Liver (tissue), 3 donors: Measurements from ENCODE around the gene PCYOX1L.

Experiments used
- NR2F2 ChIP-seq: IDR thresholded peaks from 2 replicates; pipeline ENCODE4 v1.6.1; 2016; ENCODE audit warnings: antibody characterized with exemption
- RAD21 ChIP-seq, 2 donors: IDR thresholded peaks; 2 replicates each; pipeline ENCODE4 v1.6.1; 2016; ENCODE audit warnings: antibody characterized with exemption in 2 of 2, mild to moderate bottlenecking in 2 of 2
- YY1 ChIP-seq: IDR thresholded peaks from 2 replicates; pipeline ENCODE4 v1.6.1; 2016; ENCODE audit warnings: antibody characterized with exemption, mild to moderate bottlenecking
- TF ChIP-seq, protein P1 (sequence below): fragments of 150-350 bp; IDR thresholded peaks from 2 replicates; pipeline ENCODE4 v1.5.1; 2017; ENCODE audit warnings: improper control_type of control experiment, low read depth, low read length; ENCODE audit not compliant: missing input control
- TF ChIP-seq, protein P2 (sequence below): IDR thresholded peaks from 2 replicates; pipeline ENCODE4 v1.6.1; 2016; ENCODE audit warnings: antibody characterized with exemption, mild to moderate bottlenecking
- donor health status: healthy.
- donor health status: healthy.

DNA sequence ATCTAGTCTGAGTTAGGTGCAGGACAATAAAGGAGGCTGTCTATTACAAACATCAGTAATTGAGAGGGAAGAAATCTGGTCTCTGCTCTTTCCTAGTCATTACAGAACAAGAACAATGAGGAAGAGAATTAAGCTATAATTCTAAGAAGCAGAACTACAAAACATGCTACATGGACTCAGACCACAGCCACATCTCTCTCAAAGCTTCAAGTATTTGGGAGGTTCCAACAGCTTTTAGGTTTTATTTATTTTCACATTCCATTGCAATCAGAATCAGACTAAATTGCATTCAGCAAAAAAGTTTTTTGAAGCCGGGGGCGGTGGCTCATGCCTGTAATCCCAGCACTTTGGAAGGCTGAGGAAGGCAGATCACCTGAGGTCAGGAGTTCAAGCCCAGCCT lies 13.7 kb upstream of the PCYOX1L start:
- TF ChIP-seq, protein P1, sequence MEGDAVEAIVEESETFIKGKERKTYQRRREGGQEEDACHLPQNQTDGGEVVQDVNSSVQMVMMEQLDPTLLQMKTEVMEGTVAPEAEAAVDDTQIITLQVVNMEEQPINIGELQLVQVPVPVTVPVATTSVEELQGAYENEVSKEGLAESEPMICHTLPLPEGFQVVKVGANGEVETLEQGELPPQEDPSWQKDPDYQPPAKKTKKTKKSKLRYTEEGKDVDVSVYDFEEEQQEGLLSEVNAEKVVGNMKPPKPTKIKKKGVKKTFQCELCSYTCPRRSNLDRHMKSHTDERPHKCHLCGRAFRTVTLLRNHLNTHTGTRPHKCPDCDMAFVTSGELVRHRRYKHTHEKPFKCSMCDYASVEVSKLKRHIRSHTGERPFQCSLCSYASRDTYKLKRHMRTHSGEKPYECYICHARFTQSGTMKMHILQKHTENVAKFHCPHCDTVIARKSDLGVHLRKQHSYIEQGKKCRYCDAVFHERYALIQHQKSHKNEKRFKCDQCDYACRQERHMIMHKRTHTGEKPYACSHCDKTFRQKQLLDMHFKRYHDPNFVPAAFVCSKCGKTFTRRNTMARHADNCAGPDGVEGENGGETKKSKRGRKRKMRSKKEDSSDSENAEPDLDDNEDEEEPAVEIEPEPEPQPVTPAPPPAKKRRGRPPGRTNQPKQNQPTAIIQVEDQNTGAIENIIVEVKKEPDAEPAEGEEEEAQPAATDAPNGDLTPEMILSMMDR, result no peak
- TF ChIP-seq YY1 (no peak), NR2F2 (no peak), RAD21 (IDR thresholded peaks at IDR 0.05) (no peak)
- TF ChIP-seq, protein P2, sequence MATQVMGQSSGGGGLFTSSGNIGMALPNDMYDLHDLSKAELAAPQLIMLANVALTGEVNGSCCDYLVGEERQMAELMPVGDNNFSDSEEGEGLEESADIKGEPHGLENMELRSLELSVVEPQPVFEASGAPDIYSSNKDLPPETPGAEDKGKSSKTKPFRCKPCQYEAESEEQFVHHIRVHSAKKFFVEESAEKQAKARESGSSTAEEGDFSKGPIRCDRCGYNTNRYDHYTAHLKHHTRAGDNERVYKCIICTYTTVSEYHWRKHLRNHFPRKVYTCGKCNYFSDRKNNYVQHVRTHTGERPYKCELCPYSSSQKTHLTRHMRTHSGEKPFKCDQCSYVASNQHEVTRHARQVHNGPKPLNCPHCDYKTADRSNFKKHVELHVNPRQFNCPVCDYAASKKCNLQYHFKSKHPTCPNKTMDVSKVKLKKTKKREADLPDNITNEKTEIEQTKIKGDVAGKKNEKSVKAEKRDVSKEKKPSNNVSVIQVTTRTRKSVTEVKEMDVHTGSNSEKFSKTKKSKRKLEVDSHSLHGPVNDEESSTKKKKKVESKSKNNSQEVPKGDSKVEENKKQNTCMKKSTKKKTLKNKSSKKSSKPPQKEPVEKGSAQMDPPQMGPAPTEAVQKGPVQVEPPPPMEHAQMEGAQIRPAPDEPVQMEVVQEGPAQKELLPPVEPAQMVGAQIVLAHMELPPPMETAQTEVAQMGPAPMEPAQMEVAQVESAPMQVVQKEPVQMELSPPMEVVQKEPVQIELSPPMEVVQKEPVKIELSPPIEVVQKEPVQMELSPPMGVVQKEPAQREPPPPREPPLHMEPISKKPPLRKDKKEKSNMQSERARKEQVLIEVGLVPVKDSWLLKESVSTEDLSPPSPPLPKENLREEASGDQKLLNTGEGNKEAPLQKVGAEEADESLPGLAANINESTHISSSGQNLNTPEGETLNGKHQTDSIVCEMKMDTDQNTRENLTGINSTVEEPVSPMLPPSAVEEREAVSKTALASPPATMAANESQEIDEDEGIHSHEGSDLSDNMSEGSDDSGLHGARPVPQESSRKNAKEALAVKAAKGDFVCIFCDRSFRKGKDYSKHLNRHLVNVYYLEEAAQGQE, result no peak
